CD4-positive, alpha-beta T cell (primary cell): ENCODE data around the gene FTCDNL1. TPM values are rescaled to one million over a fixed set of nuclear protein-coding genes. Genes with fewer than 3 reads are reported as not detected.

ENCODE experiments used
- ATAC-seq: fragments of 200-7000 bp; cut with Tn5 transposase; one replicate; pipeline ENCODE4 v1.10.0; 2022; ENCODE audit warnings: mild to moderate bottlenecking; ENCODE audit not compliant: poor library complexity
- CTCF ChIA-PET: fragments of 350-600 bp; sonication (Branson Sonifier 250); formaldehyde crosslinking; loops from one replicate; lab custom pipeline; 2021; ENCODE audit warnings: antibody characterized with exemption, inconsistent platforms; lab: Charles Lee
- POLR2A ChIA-PET: fragments of 350-600 bp; sonication (Branson Sonifier 250); formaldehyde crosslinking; loops from one replicate; lab custom pipeline; 2021; ENCODE audit warnings: antibody characterized with exemption, inconsistent platforms; lab: Charles Lee
- DNase-seq, 14 experiments: peaks; one replicate each; pipeline ENCODE4 v3.0.0-alpha.2; 2013 to 2020; ENCODE audit warnings: mixed read lengths in 2 of 14
- H3K27ac ChIP-seq, 2 donors: one replicate each; pipeline versions ENCODE4 v1.5.1 to v1.7.0; 2013; ENCODE audit warnings: low read length in 2 of 2, low read depth in 1 of 2, mild to moderate bottlenecking in 1 of 2
- H3K27me3 ChIP-seq, 2 experiments: 1 replicate in 1 of 2; 2 replicates in 1 of 2; pipeline versions ENCODE4 v1.6.1 to v1.7.0; 2013; ENCODE audit warnings: low read length in 2 of 2, control low read depth in 1 of 2, mild to moderate bottlenecking in 1 of 2, moderate library complexity in 1 of 2; ENCODE audit not compliant: insufficient read depth in 2 of 2, control insufficient read depth in 1 of 2
- H3K36me3 ChIP-seq: one replicate; pipeline ENCODE4 v1.6.1; 2013; ENCODE audit warnings: low read length, control low read depth; ENCODE audit not compliant: insufficient read depth
- H3K4me1 ChIP-seq: one replicate; pipeline ENCODE4 v1.6.1; 2013; ENCODE audit warnings: low read length, control low read depth; ENCODE audit not compliant: insufficient read depth
- H3K4me3 ChIP-seq: one replicate; pipeline ENCODE4 v1.5.1; 2013; ENCODE audit warnings: mild to moderate bottlenecking, low read length, moderate library complexity
- H3K9me3 ChIP-seq, 2 experiments: 1 replicate in 1 of 2; 2 replicates in 1 of 2; pipeline versions ENCODE4 v1.6.1 to v1.7.0; 2013; ENCODE audit warnings: low read length in 2 of 2, mild to moderate bottlenecking in 2 of 2, control low read depth in 1 of 2, moderate library complexity in 1 of 2; ENCODE audit not compliant: control insufficient read depth in 1 of 2, insufficient read depth in 1 of 2
- H3K27ac Mint-ChIP-seq: one replicate; pipeline ENCODE4 v1.8.0; 2020; ENCODE audit warnings: mixed read lengths
- H3K27me3 Mint-ChIP-seq: one replicate; pipeline ENCODE4 v1.8.0; 2021; ENCODE audit warnings: mixed read lengths
- H3K36me3 Mint-ChIP-seq: one replicate; pipeline ENCODE4 v1.8.0; 2021; ENCODE audit warnings: low read depth, mixed read lengths
- H3K4me1 Mint-ChIP-seq: one replicate; pipeline ENCODE4 v1.8.0; 2021; ENCODE audit warnings: low read depth, mixed read lengths
- H3K4me3 Mint-ChIP-seq: one replicate; pipeline ENCODE4 v1.8.0; 2020; ENCODE audit warnings: mild to moderate bottlenecking, mixed read lengths
- H3K9me3 Mint-ChIP-seq: one replicate; pipeline ENCODE4 v1.8.0; 2020; ENCODE audit warnings: mixed read lengths
- CTCF ChIP-seq: fragments of 200-600 bp; IDR thresholded peaks from one replicate; pipeline ENCODE4 v1.8.0; 2022; ENCODE audit warnings: antibody characterized with exemption, mild to moderate bottlenecking
- intact Hi-C, 2 experiments: fragments of 100-400 bp; cut with DNase I in 1 of 2; cut with micrococcal nuclease in 1 of 2; formaldehyde crosslinking; loops; one replicate each; pipeline versions ENCODE4 v1.15.1 to v1.9.0; 2023 to 2025; cut with DNase I, micrococcal nuclease
- total RNA-seq, 174 experiments: library from RNA in 2 of 174; stranded (reverse) in 2 of 174; gene quantifications; one replicate each; pipeline ENCODE4 v1.2.3 and lab custom pipeline; 2021 to 2026

Gene FTCDNL1
- total RNA-seq, 2 experiments from 2014 or later: 0.78 to 1.3 TPM

DNA sequence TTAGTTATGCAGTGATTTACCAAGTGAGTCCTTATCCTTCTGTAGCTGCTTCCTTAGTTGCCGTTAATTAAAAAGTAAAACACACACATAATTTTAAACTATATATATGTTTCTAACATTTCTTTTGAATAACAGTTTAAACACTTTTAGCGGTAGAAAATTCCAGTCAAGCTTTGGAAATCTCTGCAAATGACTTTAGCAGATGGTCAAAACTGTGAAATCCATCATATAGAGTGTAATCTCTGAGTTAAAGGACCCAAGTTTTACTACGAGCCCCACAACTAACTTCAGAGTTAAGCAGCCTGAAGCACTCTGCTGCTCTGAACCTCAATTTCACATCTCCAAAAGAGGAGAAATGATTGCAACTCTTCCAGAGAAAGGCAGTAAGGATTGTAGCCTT, 96.2 kb downstream of the FTCDNL1 start:
- no peak for TF ChIP-seq CTCF
- H3K4me1 ChIP-seq: no peaks in the 10 kb centered on the region
- H3K9me3 Mint-ChIP-seq: no peaks in the 10 kb centered on the region
- peaks cover 5 to 6% of the 10 kb centered on the region in 2 experiments for H3K27me3 ChIP-seq
- ChIA-PET POLR2A (no interaction called here), CTCF (no interaction called here)
- intact Hi-C loops: no loop called here
- H3K36me3 Mint-ChIP-seq: no peaks in the 10 kb centered on the region
- no peaks in the 10 kb centered on the region for H3K4me1 Mint-ChIP-seq
- H3K4me3 ChIP-seq: no peak overlapping the region
- peaks cover 0 to 4% of the 10 kb centered on the region in 2 experiments for H3K9me3 ChIP-seq
- ATAC-seq (no peak), DNase-seq (no peak)
- H3K27ac ChIP-seq: no peak overlapping the region
- H3K4me3 Mint-ChIP-seq: no peak overlapping the region
- no peaks in the 10 kb centered on the region for H3K36me3 ChIP-seq
- peaks cover 34% of the 10 kb centered on the region for H3K27me3 Mint-ChIP-seq
- H3K27ac Mint-ChIP-seq: no peak overlapping the region

DNA sequence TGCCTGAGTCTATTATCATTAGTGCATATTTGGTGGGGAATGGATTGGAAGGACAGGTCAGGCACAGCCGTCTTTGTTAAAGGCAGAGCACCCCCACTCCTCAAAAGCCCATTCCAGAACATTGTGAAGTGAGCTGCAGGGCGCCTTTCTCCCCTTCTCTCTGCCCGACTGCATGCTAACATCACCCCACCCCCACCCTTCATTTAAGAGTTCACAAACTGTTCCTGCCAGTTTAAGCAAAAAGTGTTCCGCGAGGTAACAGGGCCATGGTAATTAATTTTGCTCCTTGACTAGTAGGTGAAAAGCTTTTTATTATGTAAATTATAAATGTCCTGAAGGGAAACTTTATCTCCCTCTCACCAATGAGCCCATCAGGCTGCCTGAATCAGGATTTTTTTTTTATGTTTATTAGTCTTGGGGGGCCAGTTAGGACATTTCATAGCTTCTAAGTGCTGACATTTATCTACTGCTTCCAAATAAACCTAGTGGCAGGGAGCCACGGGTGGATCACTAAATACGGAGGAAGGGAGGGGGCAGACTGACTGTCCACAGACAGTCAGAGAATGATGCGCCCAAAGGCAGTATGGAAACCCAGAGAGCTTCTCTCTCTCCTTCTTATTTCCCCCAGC, 99.4 kb downstream of the FTCDNL1 start:
- peaks cover 43% of the 10 kb centered on the region for H3K27me3 Mint-ChIP-seq
- H3K4me3 ChIP-seq: no peak overlapping the region
- no peak for ATAC-seq
- DNase-seq: no peak
- H3K4me1 Mint-ChIP-seq: no peaks in the 10 kb centered on the region
- CTCF ChIA-PET: interaction anchor here (1.4 kb wide), 1 partner anchor 12 kb away, joined by 4 read pairs; no protein-coding TSS in a partner anchor
- no peak overlapping the region for H3K4me3 Mint-ChIP-seq
- H3K36me3 ChIP-seq: no peaks in the 10 kb centered on the region
- H3K27ac ChIP-seq: no peak overlapping the region
- no peaks in the 10 kb centered on the region for H3K36me3 Mint-ChIP-seq
- peaks cover 0 to 4% of the 10 kb centered on the region in 2 experiments for H3K9me3 ChIP-seq
- intact Hi-C loops: no loop called here
- no peaks in the 10 kb centered on the region for H3K9me3 Mint-ChIP-seq
- H3K4me1 ChIP-seq: no peaks in the 10 kb centered on the region
- H3K27me3 ChIP-seq: peaks cover 3 to 5% of the 10 kb centered on the region in 2 experiments
- TF ChIP-seq CTCF: no peak
- no peak overlapping the region for H3K27ac Mint-ChIP-seq
- POLR2A ChIA-PET: no interaction called here

DNA sequence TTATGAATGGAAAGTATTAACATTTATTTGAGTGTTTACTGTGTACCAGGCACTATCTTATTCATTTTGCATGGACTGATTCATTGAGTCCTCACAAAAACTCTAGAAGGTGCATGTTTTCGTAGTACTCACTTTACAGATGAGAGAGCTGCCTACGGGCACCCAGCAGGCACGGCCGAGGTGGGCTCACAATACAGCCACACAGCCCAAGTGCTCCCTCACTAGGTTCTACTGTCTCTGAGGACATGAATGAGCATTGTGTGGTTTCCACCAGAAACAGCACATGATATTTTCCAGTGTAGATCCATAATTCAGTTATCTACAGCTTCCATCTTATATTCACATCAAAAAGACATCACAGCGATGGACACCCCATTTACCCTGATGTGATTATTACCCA, 101.4 kb downstream of the FTCDNL1 start:
- intact Hi-C loops: no loop called here
- POLR2A ChIA-PET: interaction anchor here (1.1 kb wide), 1 partner anchor 10 kb away, joined by 3 read pairs; no protein-coding TSS in a partner anchor
- DNase-seq: no peak
- no peak for ATAC-seq
- H3K36me3 ChIP-seq: no peaks in the 10 kb centered on the region
- H3K9me3 ChIP-seq: peaks cover 0 to 4% of the 10 kb centered on the region in 2 experiments
- TF ChIP-seq CTCF: no peak
- no peaks in the 10 kb centered on the region for H3K36me3 Mint-ChIP-seq
- H3K4me3 Mint-ChIP-seq: no peak overlapping the region
- no peak overlapping the region for H3K27ac Mint-ChIP-seq
- CTCF ChIA-PET: interaction anchor here (0.7 kb wide), 1 partner anchor 10 kb away, joined by 3 read pairs; no protein-coding TSS in a partner anchor
- no peaks in the 10 kb centered on the region for H3K4me1 ChIP-seq
- no peak overlapping the region for H3K4me3 ChIP-seq
- peaks cover 3 to 5% of the 10 kb centered on the region in 2 experiments for H3K27me3 ChIP-seq
- no peaks in the 10 kb centered on the region for H3K4me1 Mint-ChIP-seq
- no peak overlapping the region for H3K27ac ChIP-seq
- peaks cover 42% of the 10 kb centered on the region for H3K27me3 Mint-ChIP-seq
- H3K9me3 Mint-ChIP-seq: no peaks in the 10 kb centered on the region
